Mesothelial cell of epicardium (in vitro differentiated cells): Measurements from ENCODE around the gene EIF4G3. TPM values are rescaled to one million over a fixed set of nuclear protein-coding genes. Genes with fewer than 3 reads are reported as not detected.
A peak's percentile ranks its signal among the peaks of the same experiment; 100 is the strongest.

Experiments
- DNase-seq, 2 experiments: peaks; one replicate each; pipeline ENCODE4 v3.0.0; 2021; ENCODE audit warnings: low spot score in 2 of 2; ENCODE audit not compliant: unreplicated experiment in 2 of 2
- H3K27ac Mint-ChIP-seq: 2 replicates; pipeline ENCODE4 v1.8.0; 2021; ENCODE audit warnings: mixed read lengths
- H3K27me3 Mint-ChIP-seq: 2 replicates; pipeline ENCODE4 v1.8.0; 2021; ENCODE audit warnings: low read depth, mixed read lengths
- H3K36me3 Mint-ChIP-seq: 2 replicates; pipeline ENCODE4 v1.8.0; 2021; ENCODE audit warnings: mixed read lengths
- H3K4me1 Mint-ChIP-seq: 2 replicates; pipeline ENCODE4 v1.8.0; 2021; ENCODE audit warnings: mixed read lengths
- H3K4me3 Mint-ChIP-seq: 2 replicates; pipeline ENCODE4 v1.8.0; 2021; ENCODE audit warnings: mild to moderate bottlenecking, moderate library complexity, mixed read lengths
- H3K9me3 Mint-ChIP-seq: 2 replicates; pipeline ENCODE4 v1.8.0; 2021; ENCODE audit warnings: mixed read lengths
- total RNA-seq: library from RNA; stranded (reverse); gene quantifications from 3 replicates; pipeline ENCODE4 v1.2.1, GENCODE V29; 2021
- TF ChIP-seq, protein P1 (sequence below): fragments of 200-600 bp; sonication (generic); IDR thresholded peaks from one replicate; pipeline ENCODE4 v1.5.0; 2021; ENCODE audit warnings: antibody characterized with exemption; ENCODE audit not compliant: unreplicated experiment

EIF4G3 gene
- total RNA-seq, 1 donor from 2014 or later: 106 TPM

DNA sequence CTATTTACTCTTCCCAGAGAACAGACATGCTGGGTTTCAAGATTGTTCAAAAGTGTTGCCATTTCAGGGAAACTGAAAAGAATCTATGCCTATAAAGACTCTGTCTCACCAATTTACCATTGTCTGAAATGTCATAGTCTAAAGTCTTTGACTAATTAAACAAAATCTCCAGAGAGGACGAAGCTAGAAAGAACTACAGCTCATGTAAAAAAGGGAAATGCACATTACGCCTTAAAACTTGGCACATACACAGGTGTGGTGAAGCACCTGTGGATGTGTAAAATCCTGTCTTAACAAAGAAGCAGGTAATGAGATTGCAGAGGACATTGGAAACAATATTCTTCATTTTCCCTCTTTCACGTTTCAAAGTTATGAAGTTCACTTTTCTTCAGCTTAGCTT, 130.6 kb downstream of the EIF4G3 start:
- no peak overlapping the region for H3K27ac Mint-ChIP-seq
- peaks cover 17% of the 10 kb centered on the region for H3K4me1 Mint-ChIP-seq
- no peak for DNase-seq
- H3K9me3 Mint-ChIP-seq: no peaks in the 10 kb centered on the region
- H3K27me3 Mint-ChIP-seq: no peaks in the 10 kb centered on the region
- TF ChIP-seq, protein P1, sequence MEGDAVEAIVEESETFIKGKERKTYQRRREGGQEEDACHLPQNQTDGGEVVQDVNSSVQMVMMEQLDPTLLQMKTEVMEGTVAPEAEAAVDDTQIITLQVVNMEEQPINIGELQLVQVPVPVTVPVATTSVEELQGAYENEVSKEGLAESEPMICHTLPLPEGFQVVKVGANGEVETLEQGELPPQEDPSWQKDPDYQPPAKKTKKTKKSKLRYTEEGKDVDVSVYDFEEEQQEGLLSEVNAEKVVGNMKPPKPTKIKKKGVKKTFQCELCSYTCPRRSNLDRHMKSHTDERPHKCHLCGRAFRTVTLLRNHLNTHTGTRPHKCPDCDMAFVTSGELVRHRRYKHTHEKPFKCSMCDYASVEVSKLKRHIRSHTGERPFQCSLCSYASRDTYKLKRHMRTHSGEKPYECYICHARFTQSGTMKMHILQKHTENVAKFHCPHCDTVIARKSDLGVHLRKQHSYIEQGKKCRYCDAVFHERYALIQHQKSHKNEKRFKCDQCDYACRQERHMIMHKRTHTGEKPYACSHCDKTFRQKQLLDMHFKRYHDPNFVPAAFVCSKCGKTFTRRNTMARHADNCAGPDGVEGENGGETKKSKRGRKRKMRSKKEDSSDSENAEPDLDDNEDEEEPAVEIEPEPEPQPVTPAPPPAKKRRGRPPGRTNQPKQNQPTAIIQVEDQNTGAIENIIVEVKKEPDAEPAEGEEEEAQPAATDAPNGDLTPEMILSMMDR: no peak
- H3K4me3 Mint-ChIP-seq: no peak overlapping the region
- H3K36me3 Mint-ChIP-seq: peaks cover 7% of the 10 kb centered on the region

DNA sequence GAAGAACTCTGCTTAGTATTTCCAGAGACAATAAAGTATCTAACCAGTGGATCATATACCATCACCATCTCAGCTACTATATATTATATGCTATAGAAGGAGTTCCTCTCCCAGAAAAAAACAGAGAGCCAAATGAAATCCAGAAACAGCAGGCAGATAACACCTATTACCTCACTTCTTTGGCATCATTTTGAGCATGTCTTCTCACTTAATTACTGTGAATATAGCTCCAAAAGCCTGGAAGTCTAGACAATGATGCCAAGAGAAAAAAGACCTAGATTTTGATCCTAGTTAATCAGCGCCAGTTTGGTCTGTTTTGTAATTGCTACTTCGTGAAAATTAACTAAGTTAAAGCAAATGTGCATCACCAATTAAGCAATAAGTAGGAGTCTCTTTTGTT, 131.3 kb downstream of the EIF4G3 start:
- no peaks in the 10 kb centered on the region for H3K27me3 Mint-ChIP-seq
- peaks cover 17% of the 10 kb centered on the region for H3K4me1 Mint-ChIP-seq
- H3K9me3 Mint-ChIP-seq: no peaks in the 10 kb centered on the region
- H3K36me3 Mint-ChIP-seq: peaks cover 6% of the 10 kb centered on the region
- H3K27ac Mint-ChIP-seq: peak overlapping the region; percentile 33
- TF ChIP-seq, protein P1: no peak
- no peak for DNase-seq
- H3K4me3 Mint-ChIP-seq: no peak overlapping the region

DNA sequence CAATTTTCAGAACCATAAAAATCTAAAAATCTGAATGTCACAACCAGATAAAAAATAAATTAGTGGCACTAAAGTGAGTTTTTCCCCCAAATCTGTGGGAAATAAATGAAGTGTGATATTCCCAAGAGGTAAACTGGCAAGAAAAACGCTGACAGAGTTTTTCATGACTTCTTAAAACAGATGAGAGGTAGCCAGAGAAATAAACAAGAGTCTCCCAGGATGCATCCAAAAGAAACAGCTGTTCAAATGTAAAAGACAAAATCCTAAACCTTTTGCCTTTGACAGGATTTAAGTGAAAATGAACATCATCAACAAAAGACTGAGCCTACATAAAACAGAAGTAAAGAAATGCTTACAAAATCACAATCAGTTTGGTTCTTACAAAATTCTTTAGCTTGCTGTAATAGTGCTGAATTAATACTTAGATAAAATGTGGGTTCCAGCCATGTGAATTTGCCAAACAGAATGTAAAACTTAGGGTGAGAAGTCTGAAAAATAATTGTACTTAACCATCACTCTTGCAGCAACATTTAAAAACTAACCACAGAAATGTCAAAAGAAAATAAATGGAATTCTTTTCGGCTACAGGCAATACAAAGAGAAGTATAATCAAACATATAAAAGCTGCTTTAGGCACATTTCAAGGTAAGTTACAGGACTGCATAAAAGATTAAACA, 133.6 kb downstream of the EIF4G3 start:
- H3K27me3 Mint-ChIP-seq: no peaks in the 10 kb centered on the region
- H3K4me3 Mint-ChIP-seq: no peak overlapping the region
- peaks cover 12% of the 10 kb centered on the region for H3K4me1 Mint-ChIP-seq
- TF ChIP-seq, protein P1: no peak
- H3K36me3 Mint-ChIP-seq: peaks cover 7% of the 10 kb centered on the region
- H3K9me3 Mint-ChIP-seq: no peaks in the 10 kb centered on the region
- DNase-seq: no peak
- peak overlapping the region; percentile 35 for H3K27ac Mint-ChIP-seq

DNA sequence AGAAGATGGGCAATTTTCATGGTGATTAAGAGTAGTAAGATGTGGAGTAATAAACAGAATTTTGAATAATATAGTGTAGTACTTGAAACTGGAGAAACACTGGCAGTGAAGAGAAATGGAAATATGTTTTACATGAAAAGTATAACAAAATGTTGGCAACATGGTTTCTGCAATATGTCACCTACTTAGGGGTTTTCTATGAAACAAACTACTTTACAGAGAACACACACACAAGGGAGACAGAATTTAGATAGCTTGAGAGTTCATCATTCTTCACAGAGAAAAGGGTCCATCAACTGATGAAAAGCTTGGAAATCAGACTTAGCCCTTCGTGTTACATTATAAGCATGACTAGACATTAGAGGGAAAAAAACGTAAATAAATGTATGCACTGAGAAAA, 135.2 kb downstream of the EIF4G3 start:
- DNase-seq: no peak
- Mint-ChIP-seq H3K36me3 (peaks cover 7% of the 10 kb centered on the region), H3K9me3 (no peaks in the 10 kb centered on the region), H3K27ac (no peak overlapping the region), H3K4me1 (peaks cover 12% of the 10 kb centered on the region), H3K27me3 (no peaks in the 10 kb centered on the region), H3K4me3 (no peak overlapping the region)
- TF ChIP-seq, protein P1: no peak

DNA sequence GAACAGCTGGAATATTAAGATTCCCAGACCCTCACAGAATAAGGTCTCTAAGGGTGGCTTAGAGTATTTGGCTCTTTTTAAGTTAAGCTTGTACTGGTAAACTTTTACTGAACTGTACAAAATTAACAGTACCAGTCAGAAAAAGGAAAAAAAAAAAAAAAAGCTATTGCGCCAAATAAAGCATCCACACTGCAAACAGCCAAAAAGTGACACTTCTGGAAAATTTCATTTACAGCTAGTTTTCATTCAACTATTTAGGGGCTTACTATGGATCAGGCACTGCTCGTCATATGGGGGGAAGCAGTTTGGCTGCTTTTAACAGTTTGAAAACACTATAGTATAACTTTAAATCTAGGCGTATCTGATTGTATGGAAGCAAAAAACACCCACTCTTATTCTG, 139.6 kb downstream of the EIF4G3 start:
- Mint-ChIP-seq H3K4me1 (peaks cover 20% of the 10 kb centered on the region), H3K27me3 (no peaks in the 10 kb centered on the region), H3K9me3 (no peaks in the 10 kb centered on the region), H3K36me3 (peaks cover 9% of the 10 kb centered on the region), H3K4me3 (no peak overlapping the region), H3K27ac (peak overlapping the region; percentile 21)
- DNase-seq: no peak
- TF ChIP-seq, protein P1: no peak

DNA sequence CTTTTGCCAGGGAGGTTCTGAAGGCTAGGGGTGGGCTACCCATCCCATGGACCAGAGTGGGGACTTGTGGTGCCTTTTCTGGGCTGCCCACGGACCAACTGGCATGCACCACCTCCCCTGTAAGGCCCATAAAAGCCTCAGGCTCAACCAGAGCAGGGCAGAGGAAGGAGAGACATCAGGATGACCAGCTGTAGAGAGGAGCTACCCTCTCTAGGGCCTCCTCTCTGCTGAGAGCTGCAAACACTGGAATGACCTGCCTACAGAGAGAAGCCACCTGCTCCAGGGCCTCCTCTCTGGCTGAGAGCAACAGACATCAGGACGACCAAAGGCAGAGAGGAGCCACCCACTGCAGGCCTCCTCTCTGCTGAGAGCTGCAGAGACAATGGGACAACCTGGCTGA, 140.9 kb downstream of the EIF4G3 start:
- no peak for DNase-seq
- TF ChIP-seq, protein P1: no peak
- peaks cover 32% of the 10 kb centered on the region for H3K4me1 Mint-ChIP-seq
- H3K9me3 Mint-ChIP-seq: no peaks in the 10 kb centered on the region
- H3K27me3 Mint-ChIP-seq: no peaks in the 10 kb centered on the region
- no peak overlapping the region for H3K27ac Mint-ChIP-seq
- H3K4me3 Mint-ChIP-seq: no peak overlapping the region
- H3K36me3 Mint-ChIP-seq: peaks cover 9% of the 10 kb centered on the region
